Putamen (tissue), 1 donor: Measurements from ENCODE around the gene DIAPH3.
A peak's percentile ranks its signal among the peaks of the same experiment; 100 is the strongest.

Experiments used
- DNase-seq: peaks from one replicate; pipeline ENCODE4 v3.0.0-alpha.2; 2016; ENCODE audit warnings: low spot score

Gene DIAPH3

GRCh38 chr13:59706101-59706976 is 457.4 kb downstream of the DIAPH3 start:
- DNase-seq = no peak

GRCh38 chr13:59702269-59702668 is 461.5 kb downstream of the DIAPH3 start:
- DNase-seq = no peak

GRCh38 chr13:59701261-59701660 is 462.5 kb downstream of the DIAPH3 start:
- no peak for DNase-seq

GRCh38 chr13:59700281-59700680 is 463.4 kb downstream of the DIAPH3 start:
- DNase-seq = no peak

- DNase-seq = no peak
These were observed 467.5 kb downstream of the DIAPH3 start for GRCh38 chr13:59696271-59696670.

GRCh38 chr13:59691501-59692066 is 472.1 kb downstream of the DIAPH3 start:
- DNase-seq = no peak

GRCh38 chr13:59690857-59691500 is 472.7 kb downstream of the DIAPH3 start:
- no peak for DNase-seq

- no peak for DNase-seq
These were observed 474.7 kb downstream of the DIAPH3 start for GRCh38 chr13:59689057-59689456.

GRCh38 chr13:59686798-59687394 is 476.8 kb downstream of the DIAPH3 start:
- DNase-seq = no peak

GRCh38 chr13:59684105-59684504 is 479.6 kb downstream of the DIAPH3 start:
- DNase-seq = no peak

- DNase-seq = no peak
These were observed 482.0 kb downstream of the DIAPH3 start for GRCh38 chr13:59681636-59682311.

GRCh38 chr13:59680429-59681024 is 483.2 kb downstream of the DIAPH3 start:
- no peak for DNase-seq

- DNase-seq = no peak
These were observed 484.5 kb downstream of the DIAPH3 start for GRCh38 chr13:59679254-59679653.

- DNase-seq = peak; percentile 12
These were observed 485.5 kb downstream of the DIAPH3 start for GRCh38 chr13:59677966-59678814.

- DNase-seq = no peak
These were observed 486.3 kb downstream of the DIAPH3 start for GRCh38 chr13:59677430-59677829.

- no peak for DNase-seq
These were observed 489.1 kb downstream of the DIAPH3 start for GRCh38 chr13:59674616-59675015.

GRCh38 chr13:59673286-59673685 is 490.4 kb downstream of the DIAPH3 start:
- DNase-seq = no peak

- DNase-seq = no peak
These were observed 491.3 kb downstream of the DIAPH3 start for GRCh38 chr13:59672445-59672844.

- DNase-seq = no peak
These were observed 491.8 kb downstream of the DIAPH3 start for GRCh38 chr13:59671881-59672280.

- peak; percentile 4 for DNase-seq
These were observed 497.2 kb downstream of the DIAPH3 start for GRCh38 chr13:59666504-59666903.

- DNase-seq = no peak
These were observed 498.0 kb downstream of the DIAPH3 start for GRCh38 chr13:59665732-59666131.
